Body of pancreas (tissue), 4 donors: Measurements from ENCODE around the gene FGFR3. TPM values are rescaled to one million over a fixed set of nuclear protein-coding genes. Genes with fewer than 3 reads are reported as not detected.

Experiments
- ATAC-seq: fragments of 150-250 bp; one replicate; pipeline ENCODE4 v1.9.1; 2016
- DNase-seq, 4 donors: peaks; one replicate each; pipeline ENCODE4 v3.0.0-alpha.2; 2019
- H3K27ac ChIP-seq, 4 donors: fragments of 200-600 bp; sonication (generic); 1 replicate in 3 of 4; 2 replicates in 1 of 4; pipeline versions ENCODE4 v1.5.1 to v1.6.1; 2016 to 2019; ENCODE audit warnings: mild to moderate bottlenecking in 1 of 4, mixed read lengths in 1 of 4, moderate library complexity in 1 of 4
- H3K27me3 ChIP-seq, 2 donors: fragments of 200-600 bp; sonication (generic); one replicate each; pipeline ENCODE4 v1.6.0; 2016; ENCODE audit warnings: mild to moderate bottlenecking in 1 of 2
- H3K36me3 ChIP-seq, 2 donors: fragments of 200-600 bp; sonication (generic); replicated peaks in 1 of 2; 2 replicates each; pipeline ENCODE4 v1.5.1; 2016; ENCODE audit warnings: low read depth in 2 of 2; ENCODE audit not compliant: insufficient read depth in 1 of 2
- H3K4me1 ChIP-seq: fragments of 200-600 bp; sonication (generic); one replicate; pipeline ENCODE4 v1.6.0; 2016
- H3K4me3 ChIP-seq, 2 donors: fragments of 200-600 bp; sonication (generic); 1 replicate in 1 of 2; 2 replicates in 1 of 2; pipeline ENCODE4 v1.5.1; 2016 to 2019
- H3K9me3 ChIP-seq, 3 donors: fragments of 200-600 bp; sonication (generic); 1 replicate in 2 of 3; 2 replicates in 1 of 3; pipeline ENCODE4 v1.5.1; 2016
- POLR2A ChIP-seq, 3 donors: fragments of 450-650 bp; IDR thresholded peaks; one replicate each; pipeline ENCODE4 v1.6.1; 2016; ENCODE audit warnings: antibody characterized with exemption in 3 of 3, mild to moderate bottlenecking in 2 of 3
- WGBS, 2 donors: methylation state at CpG; one replicate each; pipeline ENCODE4 v1.1.5; 2017; 5-methylcytosine and 5-hydroxymethylcytosine counted together
- intact Hi-C: fragments of 100-400 bp; cut with DNase I; formaldehyde crosslinking; loops from one replicate; pipeline ENCODE4 v1.15.1; 2023
- total RNA-seq, 2 donors: library from RNA; depleted of rRNA; stranded (reverse); fragments of >200 nt; gene quantifications; one replicate each; pipeline ENCODE4 v1.1.0, GENCODE V29; 2016
- TF ChIP-seq, protein P1 (sequence below), 7 experiments: fragments of 450-650 bp in 4 of 7; fragments of 200-600 bp in 3 of 7; sonication (generic) in 3 of 7; IDR thresholded peaks; one replicate each; pipeline ENCODE4 v1.5.1; 2016 to 2019; ENCODE audit warnings: antibody characterized with exemption in 7 of 7

The FGFR3 gene
- total RNA-seq, 2 donors from 2014 or later: 114 to 196 TPM

DNA sequence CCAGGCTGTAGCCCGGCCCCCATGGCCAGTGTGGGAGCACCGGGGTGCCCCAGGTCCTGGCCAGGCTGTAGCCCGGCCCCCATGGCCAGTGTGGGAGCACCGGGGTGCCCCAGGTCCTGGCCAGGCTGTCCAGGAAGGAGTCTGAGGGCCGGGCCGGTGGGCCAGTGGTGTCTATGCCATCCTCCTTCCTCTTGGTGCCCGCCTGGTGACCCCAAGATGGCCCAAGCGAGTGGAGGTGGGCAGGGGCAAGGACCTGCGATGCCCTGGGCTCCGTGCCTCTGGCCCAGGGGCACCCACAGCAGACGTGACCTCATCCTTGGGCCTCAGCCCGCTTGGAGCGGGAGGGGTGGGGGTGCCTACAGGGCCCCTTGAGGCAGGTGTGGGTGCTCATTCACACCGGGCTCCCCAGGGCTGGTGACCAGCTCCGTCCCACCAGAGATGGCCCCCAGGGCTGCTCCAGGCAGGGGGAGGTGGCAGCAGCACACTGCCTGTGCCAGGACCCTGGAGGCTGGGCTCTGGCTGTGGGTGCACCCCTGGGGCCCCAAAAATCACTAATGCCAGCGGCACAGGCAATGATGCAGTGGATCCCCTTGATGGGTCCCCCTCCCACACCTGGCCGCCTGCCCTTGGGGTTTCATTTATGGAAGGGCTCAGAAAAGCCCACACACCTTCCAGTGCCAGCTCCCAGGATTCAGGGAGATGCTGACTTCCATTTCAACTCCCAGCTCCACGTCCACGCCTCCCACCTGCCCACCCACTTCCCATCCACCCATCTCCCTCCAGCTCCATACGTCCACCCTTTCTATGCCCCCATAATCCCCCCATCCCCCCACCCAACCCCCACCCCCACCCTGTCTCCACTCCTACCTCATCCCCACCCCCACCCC is 36.0 kb upstream of the FGFR3 start:
- TF ChIP-seq, protein P1, sequence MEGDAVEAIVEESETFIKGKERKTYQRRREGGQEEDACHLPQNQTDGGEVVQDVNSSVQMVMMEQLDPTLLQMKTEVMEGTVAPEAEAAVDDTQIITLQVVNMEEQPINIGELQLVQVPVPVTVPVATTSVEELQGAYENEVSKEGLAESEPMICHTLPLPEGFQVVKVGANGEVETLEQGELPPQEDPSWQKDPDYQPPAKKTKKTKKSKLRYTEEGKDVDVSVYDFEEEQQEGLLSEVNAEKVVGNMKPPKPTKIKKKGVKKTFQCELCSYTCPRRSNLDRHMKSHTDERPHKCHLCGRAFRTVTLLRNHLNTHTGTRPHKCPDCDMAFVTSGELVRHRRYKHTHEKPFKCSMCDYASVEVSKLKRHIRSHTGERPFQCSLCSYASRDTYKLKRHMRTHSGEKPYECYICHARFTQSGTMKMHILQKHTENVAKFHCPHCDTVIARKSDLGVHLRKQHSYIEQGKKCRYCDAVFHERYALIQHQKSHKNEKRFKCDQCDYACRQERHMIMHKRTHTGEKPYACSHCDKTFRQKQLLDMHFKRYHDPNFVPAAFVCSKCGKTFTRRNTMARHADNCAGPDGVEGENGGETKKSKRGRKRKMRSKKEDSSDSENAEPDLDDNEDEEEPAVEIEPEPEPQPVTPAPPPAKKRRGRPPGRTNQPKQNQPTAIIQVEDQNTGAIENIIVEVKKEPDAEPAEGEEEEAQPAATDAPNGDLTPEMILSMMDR (IDR thresholded peaks at IDR 0.05): no peak
- TF ChIP-seq POLR2A (IDR thresholded peaks at IDR 0.05): no peak
- Histone ChIP-seq H3K4me3 (no peak overlapping the region), H3K27ac (no peak overlapping the region), H3K36me3 (no peaks in the 10 kb centered on the region), H3K4me1 (peaks cover 26% of the 10 kb centered on the region), H3K27me3 (no peaks in the 10 kb centered on the region), H3K9me3 (no peaks in the 10 kb centered on the region)
- DNase-seq (no peak), ATAC-seq (no peak)
- WGBS, 2 donors: 69 to 74% methylated on average over 5 to 14 of the region's 20 CpGs
- intact Hi-C loops: no loop called here

DNA sequence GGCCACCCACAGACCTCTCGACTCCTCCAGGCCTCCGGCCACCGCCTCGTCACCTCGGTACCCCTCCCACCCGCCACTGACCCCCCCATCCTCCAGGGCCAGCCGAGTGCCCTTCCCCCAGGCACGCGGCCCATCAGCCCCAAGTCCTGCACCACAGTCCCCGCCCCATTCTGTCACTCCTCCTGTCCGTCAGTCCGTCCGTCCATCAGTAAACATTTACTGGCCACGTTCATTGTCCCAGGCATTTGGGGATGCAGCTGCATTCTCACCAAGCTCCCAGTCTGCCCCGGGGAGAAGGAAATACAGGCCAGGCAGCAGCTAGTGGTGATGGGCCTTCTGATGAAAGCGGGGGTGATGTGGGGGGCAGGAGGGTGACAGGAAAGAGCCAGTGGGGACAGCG is 35.3 kb upstream of the FGFR3 start:
- ATAC-seq: no peak
- Histone ChIP-seq H3K4me3 (no peak overlapping the region), H3K27ac (no peak overlapping the region), H3K9me3 (no peaks in the 10 kb centered on the region), H3K27me3 (no peaks in the 10 kb centered on the region), H3K36me3 (no peaks in the 10 kb centered on the region), H3K4me1 (peaks cover 28% of the 10 kb centered on the region)
- TF ChIP-seq, protein P1 (IDR thresholded peaks at IDR 0.05): no peak
- no peak for TF ChIP-seq POLR2A (IDR thresholded peaks at IDR 0.05)
- no peak for DNase-seq
- intact Hi-C loops: no loop called here
- 54 to 55% methylated on average over 16 to 17 of the region's 17 CpGs for WGBS, 2 donors

DNA sequence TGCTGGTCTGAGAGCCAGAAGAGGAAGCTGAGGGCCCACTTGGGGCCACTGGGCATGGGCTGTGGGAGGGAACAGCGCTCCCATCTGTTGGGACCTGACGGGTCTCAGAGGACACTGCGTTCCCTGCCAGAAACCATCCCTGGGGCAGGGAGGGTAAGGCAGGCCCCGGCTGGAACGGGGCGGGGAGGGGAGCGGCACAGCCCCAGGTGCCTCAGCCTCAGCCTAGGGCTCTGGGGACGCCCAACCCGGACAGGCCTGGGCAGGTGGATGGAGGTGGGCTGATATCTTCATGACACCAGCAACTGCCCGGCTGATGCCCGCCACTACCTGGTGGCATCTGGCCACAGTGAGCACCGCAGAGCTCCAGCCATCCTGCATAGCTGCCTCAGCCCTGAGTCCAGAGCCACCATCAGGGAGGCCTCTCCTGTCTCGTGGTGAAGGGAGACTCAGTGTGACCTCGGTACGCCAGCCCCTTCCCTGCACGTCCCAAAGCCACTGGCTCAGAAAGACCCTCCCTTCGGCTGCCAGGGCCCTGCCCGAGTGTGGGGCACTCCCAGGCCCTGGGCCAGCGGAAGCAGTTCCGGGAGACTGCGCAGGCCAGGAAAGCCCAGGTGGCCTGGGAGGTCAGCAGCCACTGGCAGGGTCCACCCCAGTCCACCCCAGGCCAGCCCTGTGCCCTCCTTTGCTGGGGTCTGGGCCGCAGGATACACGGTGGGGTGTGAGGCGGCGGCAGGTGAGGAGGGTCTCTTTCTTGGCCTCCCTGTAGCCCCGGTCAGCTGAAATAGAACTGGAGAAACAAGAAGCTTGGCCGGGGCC is 34.6 kb upstream of the FGFR3 start:
- intact Hi-C loops: no loop called here
- H3K27ac ChIP-seq: no peak overlapping the region
- 84% methylated on average over 12 to 22 of the region's 27 CpGs for WGBS, 2 donors
- no peak overlapping the region for H3K4me3 ChIP-seq
- H3K4me1 ChIP-seq: peaks cover 26% of the 10 kb centered on the region
- DNase-seq (no peak), ATAC-seq (no peak)
- H3K27me3 ChIP-seq: no peaks in the 10 kb centered on the region
- H3K9me3 ChIP-seq: no peaks in the 10 kb centered on the region
- TF ChIP-seq, protein P1 (IDR thresholded peaks at IDR 0.05): no peak
- TF ChIP-seq POLR2A (IDR thresholded peaks at IDR 0.05): no peak
- no peaks in the 10 kb centered on the region for H3K36me3 ChIP-seq

DNA sequence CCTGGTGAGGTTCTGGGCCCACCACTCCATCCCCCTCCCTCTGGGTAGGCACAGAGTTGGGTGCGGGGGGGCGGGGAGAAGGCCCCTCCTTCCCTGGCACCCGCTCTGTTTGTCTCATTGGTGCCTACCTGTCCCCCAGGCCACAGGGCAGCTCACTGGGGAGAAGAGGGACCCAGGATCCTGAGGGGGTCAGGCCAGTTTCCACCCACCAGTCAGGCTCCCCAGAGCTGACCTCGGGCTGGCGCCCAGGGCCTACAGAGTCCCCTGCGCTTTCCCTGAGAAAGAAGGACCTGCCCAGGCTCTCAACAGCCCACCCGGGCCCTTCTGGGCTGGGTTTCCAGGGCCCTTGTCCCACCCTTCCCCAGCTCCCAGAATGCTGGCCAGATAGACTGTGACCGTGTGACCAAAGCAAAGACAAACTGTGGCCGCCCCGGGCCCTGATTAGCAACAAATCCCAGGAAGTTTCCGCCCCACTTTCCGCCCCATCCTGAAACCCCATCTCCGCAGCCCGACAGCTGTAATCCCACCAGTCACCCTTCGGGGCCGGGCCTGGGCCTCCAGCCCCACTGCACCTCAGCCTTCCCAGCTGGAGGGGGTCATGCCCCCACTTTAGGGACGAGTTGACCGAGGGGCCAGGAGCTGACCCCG is 33.8 kb upstream of the FGFR3 start:
- ATAC-seq: no peak

More for the DNA sequence above, 33.8 kb upstream of the FGFR3 start:
- no peaks in the 10 kb centered on the region for H3K36me3 ChIP-seq
- no peak for DNase-seq
- H3K27me3 ChIP-seq: no peaks in the 10 kb centered on the region
- 79 to 90% methylated on average over 2 to 19 of the region's 19 CpGs for WGBS, 2 donors
- H3K4me1 ChIP-seq: peaks cover 25% of the 10 kb centered on the region
- no peaks in the 10 kb centered on the region for H3K9me3 ChIP-seq
- TF ChIP-seq POLR2A (IDR thresholded peaks at IDR 0.05): no peak
- TF ChIP-seq, protein P1 (IDR thresholded peaks at IDR 0.05): no peak
- H3K4me3 ChIP-seq: no peak overlapping the region
- intact Hi-C loops: no loop called here
- H3K27ac ChIP-seq: no peak overlapping the region
